Right renal cortex interstitium (tissue), 3 donors: ENCODE data around the gene ANKS6. TPM values are rescaled to one million over a fixed set of nuclear protein-coding genes. Genes with fewer than 3 reads are reported as not detected.

ENCODE experiments used
- DNase-seq, 3 donors: peaks; one replicate each; pipeline ENCODE4 v3.0.0-alpha.2; 2013; ENCODE audit warnings: low read depth in 3 of 3, low spot score in 2 of 3
- polyA plus RNA-seq, 3 donors: library from polyadenylated mRNA; unstranded; fragments of 120-200 nt; gene quantifications; one replicate each; pipeline ENCODE4 v1.2.1, GENCODE V29; 2013; ENCODE audit not compliant: insufficient read length in 3 of 3

Gene ANKS6
- polyA plus RNA-seq, 3 donors = 21.0 to 22.4 (median 21.9) TPM

DNA sequence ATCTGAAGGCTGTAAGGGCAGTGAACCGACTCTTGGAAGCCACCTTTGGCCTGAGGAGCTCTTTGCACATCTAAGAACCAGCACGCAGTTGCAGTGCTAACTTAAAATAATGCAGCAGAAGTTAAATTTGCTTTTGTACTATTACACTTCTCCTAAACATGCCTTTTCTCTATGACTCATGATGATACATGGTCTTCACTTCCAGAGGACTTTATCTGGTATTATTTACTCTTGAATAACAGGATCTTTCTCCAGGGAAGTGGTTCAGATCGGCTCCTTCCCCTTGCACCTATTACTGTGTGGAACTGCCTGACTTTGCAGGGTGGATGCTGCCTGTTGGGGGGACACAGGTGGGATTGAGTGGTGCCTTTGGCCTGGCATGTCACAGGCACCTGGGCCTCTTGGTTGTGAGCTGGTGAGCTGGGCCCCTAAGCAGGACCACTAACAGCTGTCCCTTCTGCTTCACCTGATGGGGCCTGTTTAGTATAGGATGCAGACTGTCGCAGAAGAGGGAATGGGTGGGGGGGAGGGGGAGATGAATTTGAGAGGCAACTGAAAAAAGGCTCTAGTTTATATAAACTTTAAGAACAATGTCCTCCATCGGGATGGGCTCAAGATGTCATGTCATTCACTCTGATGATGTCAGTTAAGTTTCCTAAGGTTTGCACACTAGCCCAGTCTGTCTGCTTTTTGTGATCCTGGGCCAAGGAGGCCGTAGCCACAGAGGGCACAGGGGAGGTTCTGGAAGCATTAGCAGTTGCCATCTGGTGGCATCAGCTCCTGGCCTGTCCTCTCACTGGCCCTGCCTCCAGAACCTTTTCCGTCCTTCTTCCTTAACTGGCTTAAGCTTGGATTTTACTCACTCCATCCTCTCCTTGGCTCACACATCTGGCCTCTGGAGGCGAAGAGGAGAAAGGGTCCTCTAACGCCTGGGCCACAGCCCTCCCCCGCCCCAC lies 53.8 kb downstream of the ANKS6 start:
- no peak for DNase-seq

DNA sequence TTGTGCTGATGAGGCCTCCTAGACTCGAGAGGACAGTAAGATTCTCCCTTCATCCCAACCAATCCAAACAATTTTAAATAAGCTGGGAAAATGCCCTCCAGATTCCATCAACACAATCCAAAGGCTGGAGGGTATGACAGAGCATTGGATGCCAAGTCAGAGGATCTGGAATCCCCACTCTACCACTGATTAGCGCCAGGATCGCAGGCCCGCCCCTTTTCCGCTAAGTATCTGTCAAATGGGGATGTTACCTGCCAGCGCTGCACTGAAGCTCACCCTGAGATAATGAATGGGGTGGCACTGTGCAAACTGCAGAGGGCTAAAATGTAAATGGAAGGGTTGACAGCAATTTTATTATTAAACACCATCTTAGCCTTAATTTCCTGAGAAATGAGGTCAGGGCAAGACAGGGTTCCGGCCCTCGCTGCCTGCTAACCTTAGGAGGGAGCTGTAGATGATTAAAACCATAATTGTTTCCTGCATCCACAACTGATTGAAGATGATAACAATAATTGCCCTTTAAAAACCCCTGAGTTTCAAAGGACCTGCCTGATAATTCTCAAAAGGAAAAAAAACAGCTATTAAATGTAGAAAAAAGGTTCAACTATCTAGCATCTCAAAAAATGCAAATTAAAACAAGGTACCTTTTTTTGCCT lies 56.0 kb downstream of the ANKS6 start:
- DNase-seq = no peak

DNA sequence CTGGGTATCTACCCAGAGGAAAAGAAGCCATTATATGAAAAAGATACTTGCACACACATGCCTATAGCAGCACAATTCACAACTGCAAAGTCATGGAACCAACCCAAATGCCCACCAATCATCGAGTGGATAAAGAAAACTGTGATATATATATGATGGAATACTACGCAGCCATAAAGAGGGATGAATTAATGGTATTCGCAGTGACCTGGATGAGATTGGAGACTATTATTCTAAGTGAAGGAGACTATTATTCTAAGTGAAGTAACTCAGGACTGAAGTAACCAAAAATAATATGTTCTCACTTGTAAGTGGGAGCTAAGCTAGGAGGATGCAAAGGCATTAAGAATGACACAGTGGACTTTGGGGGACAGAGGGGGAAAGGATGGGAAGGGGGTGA lies 57.6 kb downstream of the ANKS6 start:
- no peak for DNase-seq

DNA sequence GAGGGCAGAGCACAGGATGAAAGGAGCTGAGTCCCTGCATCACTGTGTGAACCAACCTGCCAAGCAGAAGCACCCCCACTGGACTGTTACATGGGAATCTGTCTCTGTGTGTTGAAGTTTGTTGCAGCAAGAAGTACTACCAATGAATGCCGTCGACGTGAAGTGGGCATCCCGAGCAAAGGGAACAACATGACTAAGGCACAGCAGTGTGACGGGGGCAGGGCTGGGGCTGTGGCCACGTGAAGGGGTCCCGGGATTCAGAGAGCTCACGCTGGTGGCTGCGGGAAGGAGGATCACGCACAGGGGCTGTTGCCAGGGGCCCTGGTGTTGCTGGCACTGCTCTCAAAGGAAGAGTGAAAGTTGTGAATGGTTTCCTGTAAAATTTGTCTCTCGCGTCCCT lies 60.1 kb downstream of the ANKS6 start:
- DNase-seq = no peak

DNA sequence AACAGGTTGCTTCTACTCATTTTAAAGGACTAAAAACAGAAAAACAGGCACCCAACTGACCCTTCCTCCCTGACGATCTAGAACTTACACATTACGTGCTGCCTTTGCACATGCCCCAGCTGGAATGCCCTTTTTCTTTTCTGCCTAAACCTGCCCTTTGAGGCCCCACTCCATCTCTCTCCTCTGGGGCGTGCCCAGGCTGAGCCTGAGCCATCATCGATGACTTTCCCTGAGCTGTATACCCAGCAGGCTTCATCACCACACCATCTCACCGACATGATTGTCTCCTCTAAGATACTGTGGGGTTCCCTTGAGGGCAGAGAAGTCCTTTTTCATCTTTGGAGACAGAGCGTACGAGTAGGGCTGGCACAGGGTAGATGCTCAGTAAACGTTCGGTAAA lies 63.6 kb downstream of the ANKS6 start:
- DNase-seq = no peak

DNA sequence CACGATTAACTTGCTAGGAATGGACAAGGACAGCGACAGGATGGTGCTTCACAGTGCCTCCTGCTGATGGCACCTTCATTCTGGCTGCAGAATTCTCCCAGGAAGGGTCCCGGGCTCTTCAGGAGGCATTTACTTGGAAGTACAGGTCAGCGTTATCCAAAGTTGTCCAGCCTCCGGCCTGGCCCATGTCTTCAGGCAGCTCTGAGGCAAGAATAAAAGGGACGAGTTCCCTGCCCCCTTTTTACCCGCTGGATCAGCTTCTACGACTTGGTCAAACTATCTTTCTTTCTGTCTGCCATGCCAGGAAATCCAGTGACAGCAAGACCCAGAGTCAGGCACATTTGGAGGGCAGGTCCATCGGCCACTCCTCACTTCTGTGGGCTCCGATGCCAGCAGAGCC lies 64.3 kb downstream of the ANKS6 start:
- DNase-seq = no peak

DNA sequence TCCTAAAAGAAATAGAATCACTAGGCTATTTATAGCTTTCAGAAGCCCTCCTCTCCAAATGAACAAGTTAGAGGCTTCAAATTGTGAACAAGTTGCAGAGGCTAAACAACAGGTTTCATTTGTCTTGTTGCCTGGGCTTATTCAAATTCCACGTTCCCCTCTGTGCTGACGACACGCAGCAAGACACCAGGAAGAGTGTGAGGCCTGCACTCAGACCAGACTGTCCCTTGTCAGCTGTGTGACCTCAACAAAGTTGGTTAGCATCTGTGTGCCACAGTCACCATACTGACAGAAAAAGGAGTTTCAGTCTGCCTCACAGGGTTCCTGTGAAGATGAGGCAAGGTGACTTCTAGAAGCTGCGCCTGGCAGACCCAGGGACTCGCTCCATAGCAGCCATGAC lies 65.5 kb downstream of the ANKS6 start:
- no peak for DNase-seq

DNA sequence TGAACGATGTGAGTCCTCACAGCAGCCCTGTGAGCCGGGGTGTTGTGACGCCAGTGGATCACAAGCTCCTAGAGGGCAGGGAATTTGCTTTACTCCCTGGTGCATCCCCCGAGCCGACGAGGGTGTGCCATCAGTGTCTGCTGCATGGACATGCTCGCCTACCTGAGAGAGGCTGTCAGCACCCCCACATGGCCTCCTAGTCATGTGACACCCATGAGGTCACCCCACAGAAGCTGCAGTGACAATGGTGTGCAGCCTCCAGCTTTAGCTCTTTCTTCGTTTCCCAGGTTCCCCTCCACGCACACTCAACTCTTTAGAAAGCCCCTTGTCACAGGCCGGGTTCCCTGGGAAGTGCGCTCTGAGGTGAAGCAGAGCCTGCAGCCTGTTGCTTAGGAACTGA lies 67.9 kb downstream of the ANKS6 start:
- DNase-seq = no peak

DNA sequence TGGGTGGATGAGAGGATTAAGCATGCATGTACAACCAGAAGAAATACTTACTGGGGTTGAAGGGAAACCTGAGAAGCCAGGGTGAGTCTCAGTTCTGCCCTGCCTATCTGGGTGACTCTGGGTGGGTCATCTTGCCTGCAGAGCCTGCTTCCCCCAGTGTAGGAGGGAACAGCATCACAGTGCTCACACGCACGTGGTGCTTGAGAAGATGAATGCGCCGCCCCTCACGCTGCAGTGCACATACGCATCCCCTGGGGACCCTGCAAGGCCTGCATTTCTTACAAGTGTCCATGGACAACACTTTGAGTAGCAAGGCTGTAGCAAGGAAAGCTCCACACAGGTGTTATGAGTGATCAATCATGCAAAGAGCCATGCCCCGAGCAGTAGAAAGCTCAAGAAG lies 68.9 kb downstream of the ANKS6 start:
- no peak for DNase-seq

DNA sequence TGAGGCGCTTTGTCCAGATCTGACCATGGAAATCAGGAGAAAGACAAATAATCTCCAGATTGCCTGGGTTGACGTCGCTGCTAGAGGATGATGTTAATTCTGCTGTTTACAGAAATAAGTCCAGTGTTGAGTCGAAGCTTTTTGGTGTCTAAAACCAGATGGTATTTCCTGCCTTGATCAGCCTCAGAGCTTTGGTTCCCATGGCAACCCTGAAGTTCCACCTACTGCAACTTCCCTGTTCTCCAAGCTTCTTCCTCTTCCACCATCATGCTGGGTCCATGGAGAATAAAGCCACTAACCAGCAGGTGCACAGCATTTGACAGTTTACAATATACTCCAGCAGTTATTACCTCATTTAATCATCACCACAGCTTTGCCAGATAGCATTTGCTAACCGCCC lies 69.6 kb downstream of the ANKS6 start:
- no peak for DNase-seq

DNA sequence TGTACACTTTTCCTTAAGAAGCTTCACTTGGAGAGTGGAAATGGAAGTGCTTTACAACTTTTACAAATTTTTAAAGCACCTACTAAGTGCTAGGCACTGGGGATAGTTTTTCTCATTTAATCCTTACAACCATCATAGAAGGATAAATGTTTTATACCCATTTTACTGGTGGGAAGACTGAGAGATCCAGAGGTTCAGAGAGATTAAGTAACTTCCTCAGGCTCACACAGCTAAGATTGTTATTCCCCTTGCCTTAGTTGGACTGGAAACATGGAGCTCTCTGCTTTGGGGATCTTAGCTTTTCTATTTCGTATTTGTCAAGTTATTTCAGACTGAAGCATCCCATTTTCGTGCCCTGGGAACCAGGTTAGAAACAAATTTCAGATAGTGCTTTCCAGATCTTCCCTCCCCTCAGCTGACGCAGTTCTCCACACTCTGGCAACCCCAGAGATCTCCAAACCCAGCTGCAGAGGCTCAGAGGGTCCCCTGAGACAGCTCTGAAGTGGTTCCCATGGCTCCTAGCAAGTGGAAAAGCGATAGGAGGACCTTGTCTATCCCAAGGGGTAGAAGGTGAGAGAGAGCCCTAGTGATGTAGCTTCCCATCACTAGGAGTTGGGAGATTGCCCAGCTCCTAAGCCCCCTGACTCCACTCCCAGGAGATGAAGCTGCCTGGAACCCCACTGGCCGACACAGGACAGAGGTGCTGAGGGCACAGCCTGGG lies 71.4 kb downstream of the ANKS6 start:
- DNase-seq = no peak

DNA sequence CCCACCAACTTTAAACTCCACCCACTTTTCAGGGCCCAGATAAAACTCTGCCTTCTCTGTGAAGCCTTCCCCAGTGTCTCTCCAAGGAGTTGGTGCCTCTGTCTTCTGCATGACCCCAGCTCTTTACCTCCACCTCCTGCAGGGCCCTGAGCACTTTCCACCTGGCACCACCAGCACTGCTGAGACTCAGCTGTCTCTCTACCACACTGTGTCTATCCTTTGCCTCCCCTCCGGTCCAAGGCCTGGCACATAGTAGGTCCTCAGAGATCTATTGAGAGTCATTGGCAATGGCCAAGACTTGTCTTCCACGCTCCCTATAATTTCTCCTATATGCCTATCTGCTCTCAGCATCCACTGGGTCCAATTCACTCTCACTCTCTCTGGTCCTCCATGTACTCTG lies 74.7 kb downstream of the ANKS6 start:
- no peak for DNase-seq

DNA sequence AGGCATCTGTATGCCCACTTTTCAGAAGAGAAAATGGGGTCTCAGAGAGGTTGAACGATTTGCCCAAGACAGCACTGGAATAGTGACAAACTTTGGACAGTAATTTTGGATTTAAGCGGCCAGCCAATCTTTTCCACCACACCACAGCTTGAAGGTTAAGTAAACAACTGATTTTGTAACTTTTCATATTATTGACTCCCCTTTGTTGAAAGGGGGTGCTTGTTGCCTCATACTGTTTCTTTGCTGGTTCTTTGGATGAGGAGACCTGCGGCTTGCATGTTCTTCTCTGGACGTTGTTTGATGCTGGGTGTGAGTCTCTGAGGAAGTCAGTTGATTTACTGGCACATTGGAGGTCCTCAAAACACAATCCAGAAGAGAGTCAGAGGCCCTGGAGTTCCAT lies 76.0 kb downstream of the ANKS6 start:
- no peak for DNase-seq

DNA sequence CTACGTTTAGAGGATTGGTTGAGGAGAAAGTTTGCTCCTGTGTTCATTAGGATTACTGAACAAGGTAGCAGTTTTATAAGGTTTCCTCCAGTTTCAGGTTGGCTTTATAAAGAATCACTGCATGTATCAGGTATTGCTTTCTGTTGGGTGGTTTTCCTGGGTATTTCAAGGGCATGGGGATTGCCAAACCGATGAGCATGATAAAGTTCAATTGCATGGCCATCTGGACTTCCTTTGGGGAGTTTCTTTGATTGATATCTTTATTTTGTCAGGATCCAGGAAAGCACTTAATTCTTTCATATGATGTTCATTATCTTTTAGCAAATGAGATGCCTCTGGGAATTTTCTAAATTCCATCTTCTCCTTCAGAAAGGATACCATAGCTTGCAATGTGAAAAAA lies 77.3 kb downstream of the ANKS6 start:
- DNase-seq = no peak

DNA sequence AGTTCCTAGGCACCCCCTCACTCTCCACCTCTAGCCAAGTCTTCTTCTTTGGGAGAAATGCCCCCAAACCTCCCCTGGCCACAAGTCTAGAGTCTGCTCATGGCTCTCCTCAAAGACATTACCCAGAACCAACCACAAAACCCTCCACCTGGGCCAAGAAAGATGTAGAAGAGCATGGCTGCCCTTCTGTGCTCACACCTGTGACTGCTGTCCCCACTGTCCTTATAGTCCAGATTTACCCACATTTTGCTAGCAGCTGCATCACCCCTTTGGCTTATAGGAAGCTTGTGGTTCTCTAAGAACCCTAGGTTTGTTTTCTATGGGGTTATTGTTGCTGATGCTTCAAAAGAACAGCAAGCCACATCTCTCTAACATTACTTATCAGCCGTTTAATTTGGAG lies 81.5 kb downstream of the ANKS6 start:
- no peak for DNase-seq

DNA sequence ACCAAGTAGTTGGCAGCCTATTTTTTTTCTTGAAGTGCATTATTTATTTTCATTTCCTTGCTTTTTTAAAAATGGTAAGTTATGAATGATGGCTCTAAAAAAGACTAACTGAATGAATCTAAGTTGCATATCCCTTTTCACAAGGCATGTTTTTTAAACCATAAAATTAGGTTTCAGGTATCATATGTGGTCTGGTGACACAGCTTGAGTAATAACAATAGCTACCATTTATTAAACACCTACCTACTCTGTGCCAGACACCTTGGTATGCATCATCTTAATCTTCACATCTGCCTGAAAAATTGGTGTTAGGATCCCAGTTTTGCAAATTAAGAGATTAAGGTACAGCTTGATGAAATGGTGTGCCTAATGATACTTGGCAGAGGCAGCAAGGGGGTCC lies 83.4 kb downstream of the ANKS6 start:
- no peak for DNase-seq

DNA sequence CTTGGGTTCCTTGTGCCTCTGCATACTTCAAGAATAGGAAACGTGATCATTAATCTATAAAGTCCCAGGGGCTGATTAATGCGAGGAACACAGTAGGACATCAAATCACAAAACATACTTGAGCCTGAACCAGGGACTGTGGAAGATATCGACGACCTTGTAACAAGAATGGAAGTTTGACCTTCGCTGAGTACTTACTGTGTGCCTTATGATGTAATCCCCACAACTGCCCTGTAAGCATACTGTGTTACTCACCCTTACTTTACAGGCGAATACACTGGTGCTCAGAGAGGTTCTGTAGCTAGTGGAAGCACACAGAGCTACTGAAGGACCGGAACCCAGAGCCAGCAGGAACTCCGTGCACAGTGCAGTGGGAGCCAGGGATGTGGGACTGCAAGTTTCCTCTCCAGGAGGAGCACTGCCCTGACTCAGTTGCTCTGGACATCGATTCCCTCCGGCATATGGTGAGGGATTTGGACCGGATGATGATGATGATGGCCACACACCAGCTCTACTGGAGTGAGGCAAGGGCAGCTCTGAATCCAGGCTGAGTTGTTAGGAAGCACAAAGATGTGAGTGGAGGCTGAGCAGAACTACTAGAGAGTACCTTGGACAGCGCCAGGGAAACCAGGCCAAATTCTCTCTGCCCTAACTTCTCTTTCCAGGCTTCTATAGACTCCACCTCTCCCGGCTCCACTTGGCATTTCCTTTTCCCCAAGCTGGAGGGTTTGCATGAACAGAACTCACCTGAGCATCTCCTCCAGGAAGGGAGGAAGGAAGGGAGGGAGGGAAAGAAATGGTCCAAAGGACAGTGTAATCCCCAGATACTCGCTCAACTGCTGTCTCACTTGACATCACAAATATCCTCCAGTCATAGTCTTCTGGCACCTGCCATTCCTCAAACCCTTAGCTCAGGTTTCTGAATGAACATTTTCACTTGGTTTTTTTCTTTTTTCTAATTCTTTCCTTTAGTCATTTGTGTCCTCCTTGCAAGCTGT lies 86.1 kb downstream of the ANKS6 start:
- DNase-seq = peak in 2 of 3 donors; percentile 53 to 63

DNA sequence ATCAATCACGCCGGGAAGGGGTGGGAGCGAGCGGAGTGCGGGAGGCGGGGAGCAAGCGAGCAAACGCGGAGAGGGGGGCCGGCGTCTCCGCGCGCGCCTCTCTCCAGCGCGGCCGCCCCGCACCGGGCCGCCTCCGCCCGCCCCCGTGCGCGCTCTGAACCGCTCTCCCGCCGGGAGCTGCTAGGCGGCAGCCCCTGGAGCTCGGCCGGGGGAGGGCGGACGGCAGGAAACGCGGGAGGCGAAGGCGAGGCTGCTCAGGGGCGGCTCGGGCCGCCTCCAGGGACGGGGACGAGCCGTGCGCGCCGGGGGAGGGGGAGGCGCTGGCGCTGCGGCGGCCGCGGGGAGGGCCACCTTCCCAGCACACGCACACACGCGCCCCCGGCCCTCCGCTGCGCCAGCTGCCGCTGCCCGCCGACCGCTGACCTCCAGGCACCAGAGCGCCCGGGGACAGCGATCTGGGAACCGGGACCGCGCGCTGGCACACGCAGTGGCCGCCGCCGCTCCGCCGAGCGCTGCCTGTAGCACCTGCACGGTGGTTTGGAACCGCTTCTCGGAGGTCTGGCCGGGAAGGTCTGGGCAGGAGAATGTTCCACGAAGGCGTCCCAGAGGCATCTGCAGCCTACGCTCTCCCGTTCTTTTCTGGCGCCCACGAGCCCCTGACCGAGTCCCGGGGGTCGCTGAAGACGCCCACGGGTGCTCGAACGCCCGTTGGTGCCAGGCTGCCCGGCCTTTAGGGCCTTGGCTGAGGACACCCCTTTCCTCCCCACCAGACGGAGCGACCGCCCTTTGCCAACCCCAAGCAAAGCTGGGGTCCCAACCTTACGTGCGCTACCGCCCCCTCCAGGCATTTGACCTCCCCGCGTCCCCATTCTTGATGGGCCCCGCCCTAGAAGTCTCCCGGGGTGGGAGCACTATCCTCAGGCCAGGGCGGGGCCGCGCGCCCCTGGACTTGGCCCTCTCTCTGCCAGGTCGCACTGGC lies 87.1 kb downstream of the ANKS6 start, which contains the start of gene GABBR2:
Gene GABBR2 (minus strand): TSS at position 3 of the 979 bp plus-strand sequence. CDS start 198 bp downstream, outside the sequence.
- DNase-seq = no peak
